ENCODE data around the gene GABRD.
A peak's percentile ranks its signal among the peaks of the same experiment; 100 is the strongest.

Gene GABRD

GRCh38 chr1:2039251-2039650 lies 20.1 kb downstream of the GABRD start:
- no peak for DNase-seq (ENCODE audit: low read depth)

- no peak for DNase-seq (ENCODE audit: low read depth)
Observed at GRCh38 chr1:2041305-2041704, 22.2 kb downstream of the GABRD start.

GRCh38 chr1:2041887-2042286 lies 22.7 kb downstream of the GABRD start:
- DNase-seq (ENCODE audit: low read depth), result no peak

GRCh38 chr1:2042830-2043773 lies 24.0 kb downstream of the GABRD start:
- DNase-seq (ENCODE audit: low read depth), result no peak

- no peak for DNase-seq (ENCODE audit: low read depth)
Observed at GRCh38 chr1:2043886-2044285, 24.7 kb downstream of the GABRD start.

DNA sequence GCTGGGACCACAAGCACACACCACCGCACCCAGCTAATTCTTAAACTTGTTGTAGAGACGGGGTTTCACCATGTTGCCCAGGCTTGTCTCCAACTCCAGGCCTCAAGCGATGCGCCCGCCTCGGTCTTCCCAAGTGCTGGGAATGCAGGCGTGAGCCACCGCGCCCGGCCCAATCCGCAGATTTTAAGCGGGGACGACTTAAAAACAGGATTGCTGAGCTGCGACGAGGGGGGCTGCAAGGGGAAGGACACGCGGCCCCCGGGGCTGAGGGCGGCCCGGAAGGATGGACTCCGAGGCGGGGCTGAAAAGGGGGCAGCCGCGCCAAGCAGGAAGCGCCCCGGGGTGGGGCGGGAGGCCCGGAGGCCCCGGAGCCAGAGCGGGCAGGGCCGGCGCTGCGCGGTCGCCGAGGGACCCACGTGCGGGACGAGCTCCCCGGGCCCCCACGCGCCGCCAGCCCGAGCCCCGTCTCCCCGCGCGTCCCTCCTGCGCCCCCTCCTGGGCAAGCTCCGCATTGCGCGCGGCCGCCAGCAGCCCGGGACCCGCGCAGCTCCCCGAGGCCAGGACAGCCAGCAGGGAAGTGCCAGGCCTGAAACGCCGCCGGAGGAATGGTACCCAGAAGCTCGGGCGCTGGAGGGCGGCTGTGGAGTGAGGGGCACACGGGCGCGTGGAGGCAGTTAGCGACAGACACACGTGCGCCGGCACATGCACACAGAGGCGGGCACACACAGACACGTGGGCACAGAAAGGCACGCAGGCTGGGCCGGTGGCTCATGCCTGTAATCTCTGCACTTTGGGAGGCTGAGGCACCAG lies 25.6 kb downstream of the GABRD start:
- peak; percentile 49 for DNase-seq (ENCODE audit: low read depth)

DNA sequence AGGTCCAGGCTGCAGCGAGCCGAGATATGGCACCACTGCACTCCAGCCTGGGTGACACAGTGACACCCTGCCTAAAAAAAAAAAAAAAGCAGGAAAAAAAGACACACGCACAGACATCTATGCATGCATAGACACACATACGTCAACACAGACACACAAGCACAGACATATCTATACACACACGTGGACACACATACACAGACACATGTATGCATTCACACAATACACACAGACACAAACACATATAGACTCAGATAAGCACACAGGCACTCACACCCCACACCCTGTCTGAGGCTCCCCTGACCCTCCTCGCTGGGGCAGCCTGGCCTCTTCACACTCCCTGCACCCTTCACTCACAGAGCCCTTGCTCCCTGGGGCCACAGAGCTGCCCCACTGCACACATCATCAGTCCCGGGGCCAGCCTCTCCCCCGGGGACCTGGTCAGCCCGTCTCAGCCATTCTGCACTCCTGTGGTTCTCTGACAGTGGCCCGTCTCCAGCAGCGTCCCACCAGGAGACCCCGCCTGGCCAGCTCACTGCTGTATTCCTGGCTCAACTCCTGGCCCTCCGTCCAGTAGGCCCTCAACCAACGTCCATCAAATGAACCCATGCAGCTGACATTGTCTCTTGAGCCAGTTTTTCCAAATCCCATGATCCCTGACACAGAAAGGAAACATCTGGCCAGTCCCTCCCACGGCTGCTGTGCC lies 26.5 kb downstream of the GABRD start:
- DNase-seq (ENCODE audit: low read depth), result no peak

- DNase-seq (ENCODE audit: low read depth), result peak; percentile 45
Observed at GRCh38 chr1:2046174-2046917, 27.2 kb downstream of the GABRD start.

DNA sequence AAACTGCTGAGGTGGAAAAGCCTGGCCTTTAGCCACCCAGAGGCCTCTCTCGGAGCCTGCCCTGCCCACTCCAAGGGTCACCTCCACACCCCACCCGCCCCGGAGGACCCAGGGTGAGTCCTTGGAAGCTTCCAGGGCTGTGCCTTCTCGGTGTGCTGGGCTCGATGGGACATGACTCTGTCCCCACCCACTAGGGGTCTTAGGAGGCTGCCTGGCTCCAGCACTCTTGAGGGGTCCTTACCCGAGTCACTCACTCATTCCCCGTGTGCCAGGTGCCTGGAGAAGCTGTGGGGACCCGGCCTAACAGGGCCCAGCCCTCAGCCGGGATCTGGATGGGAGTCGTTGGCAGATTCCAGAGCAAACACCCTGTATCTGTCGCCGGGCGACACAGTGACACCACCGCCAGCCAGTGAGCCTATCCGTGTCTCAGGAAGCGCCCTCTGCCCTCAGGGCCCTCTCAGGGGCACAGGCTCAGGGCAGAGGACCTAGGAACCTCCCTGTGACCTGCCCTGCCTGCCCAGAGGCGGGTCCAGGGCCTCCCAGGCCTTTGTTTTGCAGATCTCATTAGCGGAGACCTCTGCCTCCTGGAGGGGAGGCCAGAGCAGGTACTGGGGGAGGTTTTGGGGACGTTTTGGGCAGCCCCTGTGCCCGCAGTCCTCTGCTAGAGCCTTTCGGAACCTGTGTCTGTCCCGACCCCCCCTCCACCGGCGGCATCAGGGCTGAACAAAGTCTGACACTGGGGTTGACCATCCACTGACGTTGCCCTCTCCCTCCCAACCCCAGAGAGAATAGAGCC lies 28.0 kb downstream of the GABRD start:
- DNase-seq (ENCODE audit: low read depth), result no peak

DNA sequence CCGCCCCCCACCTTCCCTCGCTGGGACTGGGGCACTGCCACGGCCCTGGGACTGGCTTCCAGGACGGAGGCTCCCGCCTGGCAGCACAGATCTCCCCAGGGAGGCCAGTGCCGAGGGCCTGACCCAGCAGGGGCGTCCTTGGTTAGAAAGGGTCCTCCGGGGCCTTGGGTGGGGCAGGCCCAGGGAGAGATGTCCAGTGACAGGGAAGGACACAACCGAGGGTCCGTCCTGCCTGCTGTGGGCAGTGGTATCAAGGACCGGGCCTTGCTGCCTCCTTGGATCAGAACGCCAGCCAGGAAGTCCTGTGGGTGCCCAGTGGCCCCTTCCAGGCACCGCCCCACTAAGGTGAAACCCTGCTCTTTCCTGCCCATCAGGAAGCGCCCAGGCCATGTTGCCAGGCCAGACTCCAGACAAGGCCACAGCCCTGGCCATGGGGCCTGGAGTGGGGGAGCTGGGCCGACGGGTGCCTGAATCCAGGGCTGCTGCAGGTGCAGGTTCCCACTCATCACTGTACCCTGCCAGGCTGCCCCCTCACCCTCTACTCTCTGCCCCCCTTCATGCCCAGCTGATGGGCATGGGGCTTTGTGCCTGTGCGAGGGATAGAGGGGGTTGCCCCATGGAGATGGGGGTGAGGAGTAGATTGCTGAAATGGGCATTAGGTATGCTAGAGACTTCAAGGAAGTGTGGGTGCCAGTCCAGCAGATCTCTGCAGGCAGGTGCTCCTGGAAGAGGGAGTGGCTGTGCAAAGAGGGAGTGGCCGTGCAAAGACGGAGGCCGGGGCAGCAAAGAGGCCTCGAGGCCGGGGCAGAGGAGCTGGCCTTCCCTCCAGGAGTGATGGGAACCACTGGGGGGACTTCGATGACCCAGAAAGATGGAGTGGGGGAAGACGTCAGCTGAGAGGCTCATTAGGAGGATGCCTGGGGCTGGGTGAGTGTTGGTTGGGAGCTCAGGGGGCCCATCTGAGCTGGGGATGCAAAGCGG lies 28.9 kb downstream of the GABRD start:
- DNase-seq (ENCODE audit: low read depth), result no peak

DNA sequence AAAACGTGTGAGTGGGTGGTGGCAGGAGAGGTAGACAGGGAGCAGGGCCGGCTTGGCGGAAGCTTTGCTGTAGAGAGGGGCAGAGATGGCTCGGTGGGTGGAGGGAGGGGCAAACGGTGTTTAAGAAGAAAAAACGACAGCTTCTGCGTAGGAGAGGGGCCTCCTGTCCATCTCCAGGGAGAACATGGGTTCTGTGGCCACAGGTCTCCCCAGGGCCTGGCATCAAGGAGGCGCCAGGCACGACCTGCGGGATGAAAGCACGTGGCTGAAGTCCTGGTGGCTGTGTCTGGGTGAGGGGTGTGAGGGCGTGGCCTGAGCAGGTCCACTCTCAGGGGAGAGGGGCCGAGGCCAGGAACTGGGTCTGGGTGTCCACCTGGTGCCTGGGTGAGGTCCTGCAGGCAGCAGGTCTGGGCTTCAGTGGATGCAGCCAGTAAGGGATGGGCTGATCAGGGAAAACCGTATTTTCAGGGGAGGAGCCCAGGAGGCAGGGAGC lies 30.1 kb downstream of the GABRD start:
- no peak for DNase-seq (ENCODE audit: low read depth)

DNA sequence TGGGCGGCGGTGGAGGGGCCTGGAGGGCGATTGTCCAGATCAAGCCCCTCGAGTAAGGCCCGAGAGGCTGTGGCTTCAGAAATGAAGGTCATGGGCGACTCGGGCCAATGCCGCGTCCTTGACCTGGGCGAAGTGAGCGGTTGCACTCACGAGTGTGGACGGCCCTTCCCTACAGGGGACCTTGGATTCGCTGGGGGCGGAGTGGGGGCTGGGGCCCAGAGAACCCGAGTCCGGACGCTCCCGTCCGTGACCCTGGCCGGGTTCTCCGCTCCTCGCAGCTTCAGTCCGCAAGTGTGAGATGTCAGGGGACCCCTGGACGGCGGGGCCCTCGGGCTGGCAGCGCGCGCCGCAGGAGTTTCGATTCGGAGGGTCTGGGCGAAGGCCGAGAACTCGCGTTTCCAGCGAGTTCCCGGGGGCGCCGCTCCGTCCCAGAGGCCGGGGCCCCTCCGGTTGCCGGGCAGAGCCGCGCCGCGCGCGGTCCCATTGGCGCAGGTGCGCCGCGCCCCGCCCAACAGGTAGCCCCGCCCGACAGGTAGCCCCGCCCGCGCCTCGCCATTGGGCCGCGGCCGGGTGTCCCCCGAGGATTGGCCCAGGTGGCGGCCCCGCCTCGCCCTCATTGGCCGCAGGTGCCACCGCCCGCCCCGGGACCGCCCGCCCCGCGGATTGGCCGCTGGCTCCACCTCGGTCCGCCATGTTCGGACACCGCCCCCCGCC lies 30.7 kb downstream of the GABRD start, which contains the start of gene PRKCZ:
TSS of gene PRKCZ (plus strand) at position 694 of the 714 bp plus-strand sequence. CDS start 220 bp downstream, outside the sequence.
- DNase-seq (ENCODE audit: low read depth), result no peak

GRCh38 chr1:2050461-2050792 lies 31.3 kb downstream of the GABRD start:
- no peak for DNase-seq (ENCODE audit: low read depth)

- DNase-seq (ENCODE audit: low read depth), result no peak
Observed at GRCh38 chr1:2050793-2051682, 31.9 kb downstream of the GABRD start.

- DNase-seq (ENCODE audit: low read depth), result no peak
Observed at GRCh38 chr1:2052054-2052679, 33.0 kb downstream of the GABRD start.

DNA sequence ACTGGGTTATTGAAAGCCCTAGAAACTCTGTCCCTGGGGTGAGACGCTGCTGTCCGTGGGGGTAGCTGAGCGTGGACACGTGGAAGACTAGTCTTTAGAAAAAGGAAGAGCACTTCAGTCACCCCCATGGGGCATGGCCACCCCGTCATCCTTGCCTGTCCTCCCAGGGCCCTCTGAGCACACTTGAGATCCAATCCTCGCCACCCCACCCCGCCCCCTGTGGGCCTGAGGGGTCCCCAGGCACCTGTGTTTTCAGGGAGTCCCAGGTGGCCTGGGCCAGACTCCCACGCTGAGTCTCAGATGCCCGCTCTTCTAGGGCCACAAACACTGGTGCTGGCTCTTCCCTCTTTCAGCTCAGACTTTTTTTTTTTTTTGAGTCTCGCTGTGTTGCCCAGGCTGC lies 33.6 kb downstream of the GABRD start:
- no peak for DNase-seq (ENCODE audit: low read depth)

DNA sequence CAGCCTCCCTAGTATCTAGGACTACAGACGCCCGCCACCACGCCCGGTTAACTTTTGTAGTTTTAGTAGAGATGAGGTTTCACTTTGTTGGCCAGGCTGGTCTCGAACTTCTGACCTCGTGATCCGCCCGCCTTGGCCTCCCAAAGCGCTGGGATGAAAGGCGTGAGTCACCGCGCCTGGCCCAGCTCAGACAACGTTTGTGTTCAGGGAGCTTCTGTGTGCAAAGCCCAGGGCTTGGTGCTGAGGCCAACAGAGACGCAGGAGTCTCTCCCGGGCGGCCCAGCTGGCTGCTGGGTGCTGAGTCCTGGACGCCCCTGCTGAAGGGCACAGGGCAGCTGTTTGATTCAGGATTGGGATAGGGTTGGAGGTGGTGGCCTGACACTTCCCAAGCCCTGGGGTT lies 34.1 kb downstream of the GABRD start:
- DNase-seq (ENCODE audit: low read depth), result no peak
